ENCODE results near the gene GPATCH2.
"Not testable (repeated sequence)": the region's sequence is repeated elsewhere in the genome, so short reads cannot be mapped to it uniquely, and the experiment has no call there.

GPATCH2 gene

GRCh38 chr1:217524787-217525520 is 105.9 kb downstream of the GPATCH2 start:
- no peak for TF ChIP-seq REST (IDR thresholded peaks at IDR 0.05; ENCODE audit: insufficient replicate concordance, low read depth)
- no peak for TF ChIP-seq CTCF (IDR thresholded peaks at IDR 0.05; ENCODE audit: insufficient read depth, low read length)
- no peak for TF ChIP-seq SPI1 (IDR thresholded peaks at IDR 0.05; ENCODE audit: borderline replicate concordance, low read depth)
- TF ChIP-seq GABPA (IDR thresholded peaks at IDR 0.05; ENCODE audit: low read depth) = no peak
- TF ChIP-seq POLR2AphosphoS5 (IDR thresholded peaks at IDR 0.05; ENCODE audit: low read depth) = no peak
- no peaks in the 10 kb centered on the region for H3K27me3 ChIP-seq (ENCODE audit: insufficient read depth, poor library complexity, severe bottlenecking)
- no peak overlapping the region for H3K4me3 ChIP-seq (replicated peaks; ENCODE audit: insufficient read depth, low read length)
- no peak overlapping the region for H3K27ac ChIP-seq (replicated peaks)
- DNase-seq (ENCODE audit: low read depth in 1 of 2, low spot score in 1 of 2) = no peak

- H3K4me3 ChIP-seq (replicated peaks; ENCODE audit: insufficient read depth, low read length); H3K27me3 ChIP-seq (ENCODE audit: insufficient read depth, poor library complexity, severe bottlenecking); DNase-seq (ENCODE audit: low read depth in 1 of 2, low spot score in 1 of 2); H3K27ac ChIP-seq (replicated peaks): not testable (repeated sequence)
These were observed 107.0 kb downstream of the GPATCH2 start for GRCh38 chr1:217523921-217524320.

GRCh38 chr1:217522277-217522676 is 108.6 kb downstream of the GPATCH2 start:
- Histone ChIP-seq H3K4me3 (replicated peaks; ENCODE audit: insufficient read depth, low read length) (no peak overlapping the region), H3K27me3 (ENCODE audit: insufficient read depth, poor library complexity, severe bottlenecking) (no peaks in the 10 kb centered on the region), H3K27ac (replicated peaks) (no peak overlapping the region)
- DNase-seq (ENCODE audit: low read depth in 1 of 2, low spot score in 1 of 2) = no peak
- no peak for TF ChIP-seq POLR2AphosphoS5 (IDR thresholded peaks at IDR 0.05; ENCODE audit: low read depth)
- TF ChIP-seq SPI1 (IDR thresholded peaks at IDR 0.05; ENCODE audit: borderline replicate concordance, low read depth) = no peak
- TF ChIP-seq CTCF (IDR thresholded peaks at IDR 0.05; ENCODE audit: insufficient read depth, low read length) = no peak
- no peak for TF ChIP-seq REST (IDR thresholded peaks at IDR 0.05; ENCODE audit: insufficient replicate concordance, low read depth)
- TF ChIP-seq GABPA (IDR thresholded peaks at IDR 0.05; ENCODE audit: low read depth) = no peak

GRCh38 chr1:217521317-217521716 is 109.6 kb downstream of the GPATCH2 start:
- no peak overlapping the region for H3K27ac ChIP-seq (replicated peaks)
- TF ChIP-seq CTCF (IDR thresholded peaks at IDR 0.05; ENCODE audit: insufficient read depth, low read length) (no peak), GABPA (IDR thresholded peaks at IDR 0.05; ENCODE audit: low read depth) (no peak), REST (IDR thresholded peaks at IDR 0.05; ENCODE audit: insufficient replicate concordance, low read depth) (no peak), SPI1 (IDR thresholded peaks at IDR 0.05; ENCODE audit: borderline replicate concordance, low read depth) (no peak), POLR2AphosphoS5 (IDR thresholded peaks at IDR 0.05; ENCODE audit: low read depth) (no peak)

More at GRCh38 chr1:217521317-217521716, 109.6 kb downstream of the GPATCH2 start:
- H3K4me3 ChIP-seq (replicated peaks; ENCODE audit: insufficient read depth, low read length) = no peak overlapping the region
- H3K27me3 ChIP-seq (ENCODE audit: insufficient read depth, poor library complexity, severe bottlenecking) = no peaks in the 10 kb centered on the region
- DNase-seq (ENCODE audit: low read depth in 1 of 2, low spot score in 1 of 2) = no peak
